GM19351 (cell line): ENCODE measurements around the gene DHDH.
"Not testable (repeated sequence)": the region's sequence is repeated elsewhere in the genome, so short reads cannot be mapped to it uniquely, and the experiment has no call there.

Experiments used
- ATAC-seq: cut with Tn5 transposase; IDR thresholded peaks from one replicate; pipeline ENCODE4 v1.9.1; 2021; ENCODE audit warnings: mild to moderate bottlenecking, moderate library complexity; ENCODE audit not compliant: unreplicated experiment

DHDH gene

DNA sequence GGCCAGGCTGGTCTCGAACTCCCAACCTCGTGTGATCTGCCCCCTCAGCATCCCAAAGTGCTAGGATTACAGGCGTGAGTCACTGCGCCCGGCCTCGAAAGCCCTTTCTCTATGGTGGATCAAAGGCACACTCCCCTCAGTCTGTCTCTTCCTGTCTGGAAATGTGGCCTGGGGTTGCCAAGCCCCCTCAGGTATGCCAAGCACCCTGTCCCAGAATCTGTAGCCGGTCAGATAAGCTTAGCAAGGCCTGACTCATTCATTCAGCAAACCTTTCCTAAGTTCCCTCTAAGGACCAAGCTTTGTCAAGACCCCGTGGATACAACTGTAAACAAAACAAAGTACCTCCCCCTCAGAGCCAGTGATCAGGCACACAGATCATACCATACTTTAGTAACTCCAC lies 19.3 kb upstream of the DHDH start:
- no peak for ATAC-seq

DNA sequence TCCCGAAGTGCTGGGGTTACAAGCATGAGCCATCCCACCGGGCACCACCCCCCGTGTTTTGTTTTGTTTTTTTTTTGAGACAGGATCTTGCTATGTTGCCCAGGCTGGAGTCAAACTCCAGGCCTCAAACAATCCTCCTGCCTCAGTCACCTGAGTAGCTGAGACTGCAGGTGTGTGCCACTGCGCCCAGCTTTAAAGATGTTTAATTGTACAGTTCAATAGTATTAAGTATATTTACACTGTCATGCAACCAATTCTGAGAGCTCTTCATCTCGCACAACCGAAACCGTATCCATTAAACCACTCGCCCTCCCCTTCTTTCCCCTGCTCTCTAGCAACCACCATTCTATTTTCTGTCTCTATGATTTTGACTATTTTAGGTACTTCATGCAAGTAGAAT lies 17.7 kb upstream of the DHDH start:
- no peak for ATAC-seq

DNA sequence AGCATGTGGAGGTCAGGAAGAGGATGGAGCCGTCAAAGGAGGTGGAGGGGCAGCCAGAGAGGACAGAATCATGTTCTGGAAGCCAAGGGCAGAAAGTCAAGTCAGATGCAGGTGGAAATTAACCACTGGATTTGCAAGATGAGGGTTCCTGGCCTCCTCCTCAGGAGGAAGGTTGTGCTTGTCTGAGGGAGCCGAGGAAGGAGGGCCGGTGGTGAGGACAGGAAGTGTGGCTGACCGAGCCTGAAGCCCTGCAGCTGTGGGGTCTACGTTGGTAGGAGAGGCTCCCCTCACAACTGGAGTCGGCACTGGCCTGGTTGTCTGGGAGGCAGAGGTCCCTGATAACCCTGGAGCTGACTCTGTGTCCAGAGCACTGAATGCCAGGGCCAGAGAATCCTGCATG lies 15.4 kb upstream of the DHDH start:
- ATAC-seq = no peak

DNA sequence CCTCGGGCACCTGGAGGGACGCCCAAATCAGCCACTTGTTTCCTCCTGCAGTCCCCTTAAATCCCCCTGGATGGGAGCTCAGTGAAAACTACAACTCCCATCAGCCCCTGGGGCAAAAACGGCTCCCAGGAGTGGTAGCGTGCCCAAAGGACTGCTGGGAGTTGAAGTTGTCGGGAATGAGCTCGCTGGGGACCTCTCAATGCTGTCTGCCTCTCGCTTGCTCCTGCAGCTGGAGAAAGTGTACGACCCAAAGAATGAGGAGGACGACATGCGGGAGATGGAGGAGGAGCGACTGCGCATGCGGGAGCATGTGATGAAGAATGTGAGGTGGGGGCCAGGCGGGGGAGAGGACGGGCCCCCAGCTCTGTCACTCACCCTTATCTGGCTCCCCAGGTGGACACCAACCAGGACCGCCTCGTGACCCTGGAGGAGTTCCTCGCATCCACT lies 14.7 kb upstream of the DHDH start:
- no peak for ATAC-seq

DNA sequence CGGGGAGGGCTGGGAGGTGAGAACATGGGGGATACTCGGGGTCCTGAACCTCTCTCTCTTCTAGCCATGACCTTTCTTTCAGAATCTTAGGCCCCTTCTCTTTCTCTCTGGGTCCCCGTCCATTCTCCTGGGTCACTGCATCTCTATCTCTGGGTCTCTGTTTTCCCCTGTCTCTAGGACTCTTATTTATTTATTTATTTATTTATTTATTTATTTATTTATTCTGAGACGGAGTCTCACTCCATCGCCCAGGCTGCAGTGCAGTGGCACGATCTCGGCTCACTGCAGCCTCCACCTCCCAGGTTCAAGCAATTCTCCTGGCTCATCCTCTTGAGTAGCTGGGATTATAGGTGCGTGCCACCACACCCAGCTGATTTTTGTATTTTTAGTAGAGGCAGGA lies 14.2 kb upstream of the DHDH start:
- ATAC-seq = not testable (repeated sequence)

DNA sequence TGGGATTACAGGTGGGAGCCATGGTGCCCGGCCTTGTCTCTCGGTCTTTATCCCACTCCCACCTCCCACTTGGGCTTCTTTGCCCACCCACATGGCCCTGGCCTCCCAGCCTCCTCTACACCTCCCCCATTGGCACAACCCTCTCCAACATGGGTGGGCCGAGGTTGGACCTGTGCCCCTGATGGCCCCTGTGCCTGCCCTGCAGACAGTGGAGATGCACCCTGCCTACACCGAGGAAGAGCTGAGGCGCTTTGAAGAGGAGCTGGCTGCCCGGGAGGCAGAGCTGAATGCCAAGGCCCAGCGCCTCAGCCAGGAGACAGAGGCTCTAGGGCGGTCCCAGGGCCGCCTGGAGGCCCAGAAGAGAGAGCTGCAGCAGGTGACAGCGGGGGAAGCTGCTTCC lies 12.6 kb upstream of the DHDH start:
- no peak for ATAC-seq

DNA sequence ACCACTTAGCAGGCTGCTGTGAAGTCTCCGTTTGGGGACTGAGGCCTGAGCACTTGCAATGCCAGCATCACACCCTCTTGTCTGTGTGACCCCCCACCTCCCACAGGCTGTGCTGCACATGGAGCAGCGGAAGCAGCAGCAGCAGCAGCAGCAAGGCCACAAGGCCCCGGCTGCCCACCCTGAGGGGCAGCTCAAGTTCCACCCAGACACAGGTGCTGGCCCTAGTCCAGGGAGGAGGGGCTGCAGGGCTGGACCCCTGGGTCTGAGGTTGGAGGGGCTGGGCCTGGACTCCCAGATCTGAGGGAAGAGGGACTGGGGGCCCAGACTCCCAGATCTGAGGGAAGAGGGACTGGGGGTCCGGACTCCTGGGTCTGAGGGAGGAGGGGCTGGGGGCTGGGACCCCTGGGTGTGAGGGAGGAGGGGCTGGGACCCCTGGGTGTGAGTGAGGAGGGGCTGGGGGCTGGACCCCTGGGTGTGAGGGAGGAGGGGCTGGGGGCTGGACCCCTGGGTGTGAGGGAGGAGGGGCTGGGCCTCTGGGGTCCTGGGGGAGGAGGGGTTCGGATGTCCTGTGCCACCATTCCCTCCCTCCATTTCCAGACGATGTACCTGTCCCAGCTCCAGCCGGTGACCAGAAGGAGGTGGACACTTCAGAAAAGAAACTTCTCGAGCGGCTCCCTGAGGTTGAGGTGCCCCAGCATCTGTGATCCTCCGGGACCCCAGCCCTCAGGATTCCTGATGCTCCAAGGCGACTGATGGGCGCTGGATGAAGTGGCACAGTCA lies 11.6 kb upstream of the DHDH start:
- ATAC-seq = no peak

DNA sequence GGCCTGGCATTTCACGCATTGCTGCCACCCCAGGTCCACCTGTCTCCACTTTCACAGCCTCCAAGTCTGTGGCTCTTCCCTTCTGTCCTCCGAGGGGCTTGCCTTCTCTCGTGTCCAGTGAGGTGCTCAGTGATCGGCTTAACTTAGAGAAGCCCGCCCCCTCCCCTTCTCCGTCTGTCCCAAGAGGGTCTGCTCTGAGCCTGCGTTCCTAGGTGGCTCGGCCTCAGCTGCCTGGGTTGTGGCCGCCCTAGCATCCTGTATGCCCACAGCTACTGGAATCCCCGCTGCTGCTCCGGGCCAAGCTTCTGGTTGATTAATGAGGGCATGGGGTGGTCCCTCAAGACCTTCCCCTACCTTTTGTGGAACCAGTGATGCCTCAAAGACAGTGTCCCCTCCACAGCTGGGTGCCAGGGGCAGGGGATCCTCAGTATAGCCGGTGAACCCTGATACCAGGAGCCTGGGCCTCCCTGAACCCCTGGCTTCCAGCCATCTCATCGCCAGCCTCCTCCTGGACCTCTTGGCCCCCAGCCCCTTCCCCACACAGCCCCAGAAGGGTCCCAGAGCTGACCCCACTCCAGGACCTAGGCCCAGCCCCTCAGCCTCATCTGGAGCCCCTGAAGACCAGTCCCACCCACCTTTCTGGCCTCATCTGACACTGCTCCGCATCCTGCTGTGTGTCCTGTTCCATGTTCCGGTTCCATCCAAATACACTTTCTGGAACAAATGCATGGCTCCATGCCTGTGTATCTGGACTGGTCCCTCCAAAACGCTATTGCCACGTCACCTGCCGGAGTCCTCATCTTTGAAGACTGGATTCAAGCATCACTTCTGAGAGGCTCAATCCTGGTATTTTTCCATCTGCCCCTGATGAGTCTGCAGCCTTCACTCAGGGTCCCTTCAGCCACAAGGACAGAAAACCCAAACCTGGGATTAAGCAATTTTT lies 10.7 kb upstream of the DHDH start:
- no peak for ATAC-seq

DNA sequence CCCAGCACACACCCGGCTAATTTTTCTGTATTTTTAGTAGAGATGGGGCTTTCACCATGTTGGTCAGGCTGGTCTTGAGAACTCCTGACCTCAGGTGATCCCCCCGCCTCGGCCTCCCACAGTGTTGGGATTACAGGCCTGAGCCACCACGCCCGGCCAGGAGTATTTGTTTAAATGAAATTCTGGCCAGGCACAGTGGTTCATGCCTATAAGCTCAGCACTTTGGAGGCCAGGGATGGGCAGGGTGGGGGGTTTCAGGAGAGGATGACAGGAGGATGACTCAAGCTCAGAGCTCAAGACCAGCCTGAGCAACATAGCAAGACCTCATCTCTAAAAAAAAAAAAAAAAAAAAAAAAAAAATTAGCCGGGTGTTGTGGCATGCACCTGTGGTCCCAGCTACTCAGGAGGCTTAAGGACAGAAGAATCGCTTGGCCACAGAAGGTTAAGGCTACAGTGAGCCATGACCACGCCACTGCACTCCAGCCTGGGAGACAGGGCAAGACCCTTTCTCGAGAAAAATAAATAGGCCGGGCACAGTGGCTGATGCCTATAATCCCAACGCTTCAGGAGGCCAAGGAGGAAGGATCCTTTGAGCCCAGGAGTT lies 8.2 kb upstream of the DHDH start:
- ATAC-seq = no peak

DNA sequence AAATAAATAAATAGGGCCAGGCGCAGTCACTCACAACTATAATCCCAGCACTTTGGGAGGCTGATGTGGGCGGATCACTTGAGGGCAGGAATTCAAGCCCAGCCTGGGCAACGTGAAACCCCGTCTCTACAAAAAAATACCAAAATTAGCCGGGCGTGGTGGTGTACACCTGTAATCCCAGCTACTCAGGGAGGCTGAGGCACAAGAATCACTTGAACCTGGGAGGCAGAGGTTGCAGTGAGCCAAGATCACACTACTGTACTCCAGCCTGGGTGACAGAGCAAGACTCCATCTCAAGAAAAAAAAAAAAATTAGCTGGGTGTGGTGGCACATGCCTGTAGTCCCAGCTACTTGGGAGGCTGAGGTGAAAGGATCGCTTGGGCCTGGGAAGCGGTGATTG lies 7.6 kb upstream of the DHDH start:
- ATAC-seq = not testable (repeated sequence)

DNA sequence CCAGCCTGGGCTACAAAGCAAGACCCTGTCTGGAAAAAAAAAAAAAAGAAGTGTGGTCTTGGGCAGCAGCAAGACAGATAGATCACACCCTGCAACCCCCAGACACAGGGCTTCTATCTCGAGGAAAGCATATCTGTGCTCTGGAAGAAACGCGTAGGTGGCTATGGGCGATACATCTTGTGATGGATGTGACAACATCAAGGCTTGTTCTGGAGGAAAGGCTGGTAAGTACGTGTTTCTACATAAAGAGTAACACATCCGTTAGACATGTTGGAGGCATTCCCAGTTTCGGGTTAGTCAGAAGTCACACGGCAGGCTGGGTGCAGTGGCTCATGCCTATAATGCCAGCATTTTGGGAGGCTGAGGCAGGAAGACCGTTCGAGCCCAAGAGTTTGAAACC lies 6.6 kb upstream of the DHDH start:
- no peak for ATAC-seq

DNA sequence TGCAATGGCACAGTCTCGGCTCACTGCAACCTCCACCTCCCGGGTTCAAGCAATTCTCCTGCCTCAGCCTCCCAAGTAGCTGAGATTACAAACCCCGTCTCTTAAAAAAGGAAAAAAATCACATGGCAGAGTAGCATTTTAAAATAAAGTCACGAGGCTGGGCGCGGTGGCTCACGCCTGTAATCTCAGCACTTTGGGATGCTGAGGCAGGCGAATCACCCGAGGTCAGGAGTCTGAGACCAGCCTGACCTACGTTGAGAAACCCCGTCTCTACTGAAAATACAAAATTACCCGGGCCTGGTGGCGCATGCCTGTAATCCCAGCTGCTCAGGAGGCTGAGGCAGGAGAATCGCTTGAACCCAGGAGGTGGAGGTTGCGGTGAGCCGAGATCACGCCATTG lies 5.8 kb upstream of the DHDH start:
- not testable (repeated sequence) for ATAC-seq

DNA sequence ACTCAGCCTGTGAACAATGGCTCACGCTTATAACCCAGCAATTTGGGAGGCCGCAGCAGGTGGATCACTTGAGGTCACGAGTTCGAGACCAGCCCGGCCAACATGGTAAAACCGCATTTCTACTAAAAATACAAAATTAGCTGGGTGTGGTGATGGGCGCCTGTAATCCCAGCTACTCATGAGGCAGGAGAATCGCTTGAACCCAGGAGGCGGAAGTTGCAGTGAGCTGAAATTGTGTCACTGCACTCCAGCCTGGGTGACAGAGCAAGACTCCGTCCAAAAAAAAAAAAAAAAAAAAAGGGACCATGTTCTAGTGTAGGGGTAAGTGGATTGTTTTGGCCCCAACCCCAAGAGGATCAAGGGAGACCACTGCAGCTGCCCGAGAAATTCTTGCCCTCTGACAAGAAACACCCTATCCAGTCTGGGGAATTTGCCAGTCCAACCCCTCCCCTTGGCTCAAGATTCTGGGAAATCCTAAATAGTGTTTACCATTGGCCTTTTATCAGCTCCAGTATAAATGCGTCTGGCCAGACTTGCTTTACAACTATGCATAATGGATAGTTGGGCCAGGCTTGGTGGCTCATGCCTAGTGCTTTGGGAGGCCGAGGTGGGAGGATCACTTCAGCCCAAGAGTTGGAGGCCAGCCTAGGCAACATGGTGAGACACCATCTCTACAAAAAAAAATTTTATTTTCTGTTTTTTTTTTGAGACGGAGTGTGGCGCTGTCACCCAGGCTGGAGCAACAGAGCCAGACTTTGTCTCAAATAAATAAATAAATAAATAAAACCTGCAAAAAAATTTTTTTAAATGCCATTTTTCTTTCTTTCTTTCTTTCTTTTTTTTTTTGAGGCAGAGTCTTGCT lies 5.1 kb upstream of the DHDH start:
- ATAC-seq = no peak

DNA sequence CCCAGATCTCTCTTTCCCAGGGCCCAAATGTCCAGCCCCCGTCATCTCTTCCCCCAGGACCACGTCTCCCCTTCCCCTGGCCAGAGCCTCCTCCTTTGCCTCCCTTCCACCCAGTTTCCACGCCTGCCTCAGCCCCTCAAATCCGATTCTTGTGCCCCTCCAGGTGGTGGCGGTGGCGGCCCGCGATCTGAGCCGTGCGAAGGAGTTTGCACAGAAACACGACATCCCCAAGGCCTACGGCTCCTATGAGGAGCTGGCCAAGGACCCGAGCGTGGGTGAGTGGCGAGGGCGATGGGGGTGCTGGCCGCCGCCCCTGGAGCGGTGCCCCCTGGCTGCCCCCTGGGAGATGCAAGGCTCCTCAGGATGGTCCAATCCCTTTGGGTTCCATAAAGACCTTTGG lies 1.3 kb downstream of the DHDH start:
- ATAC-seq = no peak

DNA sequence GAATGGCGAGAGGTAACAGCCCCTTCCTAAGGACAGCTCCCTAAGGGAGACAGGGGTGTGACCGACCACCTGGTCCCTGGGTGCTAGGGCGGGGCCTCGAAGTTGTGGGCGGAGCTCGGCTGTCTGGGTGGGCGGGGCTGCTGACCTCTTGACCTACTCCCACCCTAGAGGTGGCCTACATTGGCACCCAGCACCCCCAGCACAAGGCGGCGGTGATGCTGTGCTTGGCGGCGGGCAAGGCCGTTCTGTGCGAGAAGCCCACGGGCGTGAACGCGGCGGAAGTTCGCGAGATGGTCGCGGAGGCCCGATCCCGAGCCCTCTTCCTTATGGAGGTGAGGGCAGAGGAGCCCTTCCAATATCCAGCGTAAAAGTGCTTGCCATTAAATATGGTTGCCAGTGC lies 2.4 kb downstream of the DHDH start:
- ATAC-seq = no peak

DNA sequence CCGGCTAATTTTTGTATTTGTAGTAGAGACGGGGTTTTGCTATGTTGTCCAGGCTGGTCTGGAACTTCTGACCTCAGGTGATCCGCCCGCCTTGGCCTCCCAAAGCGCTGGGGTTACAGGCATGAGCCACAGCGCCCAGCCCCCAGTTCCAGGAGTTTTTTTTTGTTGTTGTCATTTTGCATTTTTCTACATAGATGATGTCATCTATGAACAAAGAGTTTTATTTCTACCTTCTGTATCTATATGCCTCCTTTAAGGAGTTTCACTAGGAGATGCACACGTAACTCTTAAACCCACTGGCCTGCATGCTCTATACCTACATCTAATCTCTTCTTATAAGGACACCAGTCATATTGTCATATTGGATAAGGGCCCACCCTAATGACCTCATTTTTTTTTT lies 4.8 kb downstream of the DHDH start:
- ATAC-seq = no peak

DNA sequence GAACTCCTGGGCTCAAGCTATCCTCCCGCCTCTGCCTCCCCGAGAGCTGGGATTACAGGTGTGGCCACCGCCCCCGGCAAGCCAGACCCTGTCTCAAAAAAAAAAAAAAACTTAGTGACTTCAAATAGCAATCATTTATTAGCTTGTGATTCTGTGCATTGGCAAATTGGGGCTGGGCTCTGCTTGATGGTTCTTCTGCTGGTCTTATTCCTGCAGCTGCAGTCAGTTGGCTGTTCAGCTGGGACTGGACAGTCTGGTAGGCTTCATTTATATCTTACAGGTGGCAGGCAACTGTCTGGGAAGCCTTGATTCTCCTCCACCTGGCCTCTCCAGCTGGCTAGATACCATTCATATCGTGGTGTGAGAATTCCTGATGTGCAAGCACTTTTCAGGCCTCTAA lies 7.4 kb downstream of the DHDH start:
- no peak for ATAC-seq

DNA sequence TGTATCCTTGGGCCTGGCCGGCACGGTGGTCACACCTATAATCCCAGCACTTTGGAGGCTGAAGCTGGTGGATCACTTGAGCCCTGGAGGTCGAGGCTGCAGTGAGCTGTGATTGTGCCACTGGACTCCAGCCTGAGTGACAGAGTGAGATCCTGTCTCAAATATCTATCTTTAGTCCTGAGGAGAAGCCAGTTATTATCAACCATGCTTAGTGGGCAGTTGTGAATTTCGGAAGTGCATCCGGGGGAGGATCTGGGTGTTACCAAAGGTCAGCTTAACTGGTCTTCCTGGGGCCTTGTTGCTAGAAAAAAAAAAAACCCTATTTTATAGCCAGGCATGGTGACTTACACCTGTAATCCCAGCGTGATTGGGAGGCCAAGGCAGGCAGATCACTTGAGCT lies 9.6 kb downstream of the DHDH start:
- ATAC-seq = no peak

DNA sequence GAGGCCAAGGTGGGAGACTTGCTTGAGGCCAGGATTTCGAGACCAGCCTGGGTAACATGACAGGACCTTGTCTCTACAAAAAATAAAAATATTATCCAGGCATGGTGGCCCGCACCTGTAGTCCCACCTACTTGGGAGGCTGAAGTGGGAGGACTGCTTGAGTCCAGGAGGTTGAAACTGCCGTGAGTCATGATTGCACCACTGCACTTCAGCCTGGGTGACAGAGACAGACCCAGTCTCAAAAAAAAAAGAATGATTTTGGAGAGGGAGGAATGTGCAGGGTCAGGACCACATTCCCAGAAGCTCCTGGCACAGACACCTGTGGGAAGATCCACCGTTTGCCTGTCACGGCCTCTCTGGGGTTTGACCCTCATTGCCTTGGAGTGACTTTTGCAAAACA lies 11.9 kb downstream of the DHDH start:
- no peak for ATAC-seq

DNA sequence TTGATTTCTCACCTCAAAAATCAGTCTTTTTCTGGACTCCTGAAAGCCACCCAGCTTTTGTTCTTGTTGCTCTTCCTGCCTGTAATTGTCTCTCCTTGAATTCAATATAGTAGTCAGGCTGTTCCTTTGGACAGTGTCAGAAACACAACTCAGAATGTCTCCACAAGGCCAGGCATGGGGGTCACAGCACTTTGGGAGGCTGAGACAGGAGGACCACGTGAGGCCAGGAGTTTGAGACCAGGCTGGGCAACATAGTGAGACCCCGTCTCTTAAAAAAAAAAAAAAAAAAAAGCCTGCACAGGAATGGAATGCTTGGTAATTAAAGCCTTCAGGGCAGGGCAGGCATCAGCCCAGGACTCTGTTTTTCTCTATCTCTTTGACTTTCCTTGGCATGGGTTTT lies 12.3 kb downstream of the DHDH start:
- no peak for ATAC-seq
